ENCODE data around the gene CDKAL1.

DNA sequence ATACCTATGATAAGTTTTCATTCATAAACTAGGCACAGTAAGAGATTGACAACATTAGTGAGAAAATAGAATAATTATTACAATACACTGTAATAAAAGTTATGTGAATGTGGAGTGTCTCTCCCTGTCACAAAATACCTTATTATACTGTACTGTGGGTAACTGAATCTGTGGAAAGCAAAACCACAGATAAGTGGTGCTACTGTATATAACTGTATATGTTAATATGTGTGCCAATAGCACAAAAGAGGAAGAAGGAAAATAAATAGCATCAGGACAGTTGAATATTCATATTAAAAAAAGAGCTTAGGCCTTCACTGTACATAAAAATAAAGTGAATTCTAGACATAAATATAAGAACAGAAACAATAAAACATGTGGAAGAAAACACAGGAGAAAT lies 243.5 kb downstream of the CDKAL1 start:
- TF ChIP-seq, protein P1, sequence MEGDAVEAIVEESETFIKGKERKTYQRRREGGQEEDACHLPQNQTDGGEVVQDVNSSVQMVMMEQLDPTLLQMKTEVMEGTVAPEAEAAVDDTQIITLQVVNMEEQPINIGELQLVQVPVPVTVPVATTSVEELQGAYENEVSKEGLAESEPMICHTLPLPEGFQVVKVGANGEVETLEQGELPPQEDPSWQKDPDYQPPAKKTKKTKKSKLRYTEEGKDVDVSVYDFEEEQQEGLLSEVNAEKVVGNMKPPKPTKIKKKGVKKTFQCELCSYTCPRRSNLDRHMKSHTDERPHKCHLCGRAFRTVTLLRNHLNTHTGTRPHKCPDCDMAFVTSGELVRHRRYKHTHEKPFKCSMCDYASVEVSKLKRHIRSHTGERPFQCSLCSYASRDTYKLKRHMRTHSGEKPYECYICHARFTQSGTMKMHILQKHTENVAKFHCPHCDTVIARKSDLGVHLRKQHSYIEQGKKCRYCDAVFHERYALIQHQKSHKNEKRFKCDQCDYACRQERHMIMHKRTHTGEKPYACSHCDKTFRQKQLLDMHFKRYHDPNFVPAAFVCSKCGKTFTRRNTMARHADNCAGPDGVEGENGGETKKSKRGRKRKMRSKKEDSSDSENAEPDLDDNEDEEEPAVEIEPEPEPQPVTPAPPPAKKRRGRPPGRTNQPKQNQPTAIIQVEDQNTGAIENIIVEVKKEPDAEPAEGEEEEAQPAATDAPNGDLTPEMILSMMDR (IDR thresholded peaks at IDR 0.05), result no peak
- no peak for TF ChIP-seq EP300 (IDR thresholded peaks at IDR 0.05)

All from esophagus muscularis mucosa (tissue), 3 donors.